ENCODE data around the gene CACNA1S. TPM values are rescaled to one million over a fixed set of nuclear protein-coding genes. Genes with fewer than 3 reads are reported as not detected.

CACNA1S gene
- total RNA-seq, 3 donors from 2014 or later: not detected

DNA sequence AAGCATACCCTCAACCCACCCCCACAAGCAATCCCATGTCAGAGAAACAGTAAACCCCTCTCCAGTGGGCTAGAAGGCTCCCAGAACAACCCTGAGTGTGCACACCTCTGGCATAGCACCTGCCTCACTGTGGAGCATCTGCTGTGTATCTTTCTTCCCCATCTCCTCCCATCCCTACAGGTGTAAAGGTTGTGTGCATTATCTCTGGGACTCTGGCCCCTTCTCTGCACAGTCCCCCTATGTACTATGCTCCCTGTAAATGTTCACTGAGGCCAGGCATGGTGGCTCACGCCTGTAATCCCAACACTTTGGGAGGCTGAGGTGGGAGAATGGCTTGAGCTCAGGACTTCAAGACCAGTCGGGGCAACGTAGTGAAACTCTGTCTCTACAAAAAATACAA lies 700 bp upstream of the CACNA1S start:
- H3K36me3 ChIP-seq: no peaks in the 10 kb centered on the region
- no peak overlapping the region for H3K27ac ChIP-seq
- intact Hi-C loops (cut with DNase I; ENCODE audit: low total_unique reads): no loop called here
- H3K4me3 ChIP-seq: no peak overlapping the region
- peaks cover 0 to 13% of the 10 kb centered on the region in 2 donors for H3K27me3 ChIP-seq
- H3K4me1 ChIP-seq: no peaks in the 10 kb centered on the region
- H3K9me3 ChIP-seq: no peaks in the 10 kb centered on the region
- no peak for TF ChIP-seq POLR2AphosphoS5 (IDR thresholded peaks at IDR 0.05)
- no peak for TF ChIP-seq CTCF (IDR thresholded peaks at IDR 0.05)
- no peak for TF ChIP-seq POLR2A (IDR thresholded peaks at IDR 0.05)
- no peak for DNase-seq (ENCODE audit: low spot score in 2 of 2)

DNA sequence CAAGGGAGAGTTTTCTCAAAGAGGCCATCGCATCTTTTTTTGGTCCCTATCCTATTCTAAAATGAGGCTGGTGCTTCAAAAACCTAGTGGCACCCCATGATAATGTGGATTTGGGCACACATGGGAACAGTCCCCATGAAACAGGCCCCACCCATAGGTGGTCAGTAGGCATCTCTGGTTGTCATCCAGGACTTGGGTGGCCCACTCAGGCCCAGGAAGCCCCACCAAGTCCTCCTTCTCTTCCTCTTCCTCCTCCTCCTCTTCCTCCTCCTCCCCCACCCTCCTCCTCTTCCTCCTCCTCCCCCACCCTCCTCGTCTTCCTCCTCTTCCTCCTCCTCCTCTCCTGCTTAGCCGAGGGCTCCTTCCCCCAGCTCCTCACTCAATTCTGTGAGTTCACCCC lies 554 bp downstream of the CACNA1S start:
- no peak overlapping the region for H3K27ac ChIP-seq
- H3K4me3 ChIP-seq: no peak overlapping the region
- H3K9me3 ChIP-seq: no peaks in the 10 kb centered on the region
- peaks cover 0 to 13% of the 10 kb centered on the region in 2 donors for H3K27me3 ChIP-seq
- H3K36me3 ChIP-seq: no peaks in the 10 kb centered on the region
- intact Hi-C loops (cut with DNase I; ENCODE audit: low total_unique reads): no loop called here
- TF ChIP-seq POLR2AphosphoS5 (IDR thresholded peaks at IDR 0.05): no peak
- no peak for TF ChIP-seq POLR2A (IDR thresholded peaks at IDR 0.05)
- TF ChIP-seq CTCF (IDR thresholded peaks at IDR 0.05): no peak
- no peaks in the 10 kb centered on the region for H3K4me1 ChIP-seq
- DNase-seq (ENCODE audit: low spot score in 2 of 2): no peak

GRCh38 chr1:201111156-201111555 lies 1.1 kb downstream of the CACNA1S start:
- intact Hi-C loops (cut with DNase I; ENCODE audit: low total_unique reads): no loop called here
- Histone ChIP-seq H3K4me3 (no peak overlapping the region), H3K9me3 (no peaks in the 10 kb centered on the region), H3K4me1 (no peaks in the 10 kb centered on the region), H3K27me3 (peaks cover 0 to 13% of the 10 kb centered on the region in 2 donors), H3K36me3 (no peaks in the 10 kb centered on the region), H3K27ac (no peak overlapping the region)
- DNase-seq (ENCODE audit: low spot score in 2 of 2): no peak
- no peak for TF ChIP-seq POLR2A (IDR thresholded peaks at IDR 0.05)
- TF ChIP-seq CTCF (IDR thresholded peaks at IDR 0.05): no peak
- TF ChIP-seq POLR2AphosphoS5 (IDR thresholded peaks at IDR 0.05): no peak

DNA sequence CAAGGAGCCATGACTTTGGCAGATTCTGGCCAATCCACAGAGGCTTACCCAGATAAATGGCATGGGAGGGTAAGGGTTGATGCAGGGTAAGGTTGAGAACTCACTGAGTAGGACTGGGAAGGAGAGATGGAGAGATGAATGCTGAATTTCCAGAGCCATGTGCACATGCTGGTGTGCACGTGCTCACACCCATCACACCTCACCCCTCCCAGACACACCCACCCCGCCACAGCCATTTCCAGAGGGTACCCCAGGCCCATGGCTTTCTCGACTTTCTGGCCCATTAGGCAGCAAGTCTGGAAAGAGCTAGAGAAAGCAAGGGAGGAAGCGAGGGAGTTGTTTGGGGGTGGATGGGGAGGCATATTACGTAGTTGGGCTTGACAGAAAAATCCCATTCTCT lies 1.6 kb downstream of the CACNA1S start:
- intact Hi-C loops (cut with DNase I; ENCODE audit: low total_unique reads): no loop called here

DNA sequence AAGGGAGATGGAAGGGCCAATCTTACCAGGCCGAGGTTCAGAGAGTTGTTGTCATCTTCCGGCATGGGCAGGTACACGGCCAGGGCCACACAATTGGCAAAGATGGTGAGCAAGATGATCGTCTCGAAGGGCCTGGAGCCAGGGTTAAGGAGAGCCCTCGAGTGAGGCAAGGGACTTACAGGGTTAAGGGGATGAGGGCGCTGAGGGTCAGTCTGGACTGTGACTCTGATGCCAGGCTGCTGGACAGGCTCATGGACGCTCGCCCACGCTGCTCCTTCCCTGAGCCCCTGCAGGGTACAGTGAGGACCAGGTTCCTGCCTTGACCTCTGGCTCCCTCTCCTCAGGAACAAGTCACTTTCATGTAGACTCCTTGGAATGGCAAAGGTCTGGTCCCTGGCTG lies 2.1 kb downstream of the CACNA1S start:
- no peak for DNase-seq (ENCODE audit: low spot score in 2 of 2)
- no peaks in the 10 kb centered on the region for H3K9me3 ChIP-seq
- peaks cover 0 to 12% of the 10 kb centered on the region in 2 donors for H3K27me3 ChIP-seq
- no peak overlapping the region for H3K4me3 ChIP-seq
- no peak overlapping the region for H3K27ac ChIP-seq
- H3K36me3 ChIP-seq: no peaks in the 10 kb centered on the region
- intact Hi-C loops (cut with DNase I; ENCODE audit: low total_unique reads): no loop called here
- TF ChIP-seq POLR2AphosphoS5 (IDR thresholded peaks at IDR 0.05): no peak
- TF ChIP-seq CTCF (IDR thresholded peaks at IDR 0.05): no peak
- no peak for TF ChIP-seq POLR2A (IDR thresholded peaks at IDR 0.05)
- no peaks in the 10 kb centered on the region for H3K4me1 ChIP-seq

More for the DNA sequence above, 1.6 kb downstream of the CACNA1S start:
- H3K27ac ChIP-seq: no peak overlapping the region
- H3K4me3 ChIP-seq: no peak overlapping the region
- TF ChIP-seq POLR2A (IDR thresholded peaks at IDR 0.05): no peak
- no peak for TF ChIP-seq CTCF (IDR thresholded peaks at IDR 0.05)
- TF ChIP-seq POLR2AphosphoS5 (IDR thresholded peaks at IDR 0.05): no peak
- no peak for DNase-seq (ENCODE audit: low spot score in 2 of 2)
- H3K4me1 ChIP-seq: no peaks in the 10 kb centered on the region
- H3K27me3 ChIP-seq: peaks cover 0 to 13% of the 10 kb centered on the region in 2 donors
- H3K9me3 ChIP-seq: no peaks in the 10 kb centered on the region
- H3K36me3 ChIP-seq: no peaks in the 10 kb centered on the region
